Occipital lobe (tissue), 2 donors: ENCODE results near the gene WIPF2. TPM values are rescaled to one million over a fixed set of nuclear protein-coding genes. Genes with fewer than 3 reads are reported as not detected.

Source experiments
- DNase-seq: peaks from one replicate; lab custom pipeline; 2025; lab: John Stamatoyannopoulos, UW
- total RNA-seq: library from RNA; depleted of rRNA; stranded (reverse); fragments of >200 nt; gene quantifications from one replicate; pipeline ENCODE4 v1.2.3, GENCODE V29; 2014

Gene WIPF2
- total RNA-seq, 1 donor from 2014 or later = 8.0 TPM

GRCh38 chr17:40313668-40314583 is 94.8 kb downstream of the WIPF2 start:
- no peak for DNase-seq

- peak; percentile 78 for DNase-seq
Measured at GRCh38 chr17:40314584-40314956, 95.5 kb downstream of the WIPF2 start.

GRCh38 chr17:40315206-40315605 is 96.1 kb downstream of the WIPF2 start:
- DNase-seq = no peak

GRCh38 chr17:40315678-40316570 is 96.8 kb downstream of the WIPF2 start:
- no peak for DNase-seq

GRCh38 chr17:40316571-40317344 is 97.7 kb downstream of the WIPF2 start:
- DNase-seq = no peak

- no peak for DNase-seq
Measured at GRCh38 chr17:40317345-40317873, 98.3 kb downstream of the WIPF2 start.

- DNase-seq = peak; percentile 91
Measured at GRCh38 chr17:40317880-40318829, 99.1 kb downstream of the WIPF2 start.

- DNase-seq = no peak
Measured at GRCh38 chr17:40318830-40319391, 99.8 kb downstream of the WIPF2 start.

GRCh38 chr17:40319651-40320540 is 100.8 kb downstream of the WIPF2 start:
- DNase-seq = no peak

GRCh38 chr17:40320756-40321523 is 101.8 kb downstream of the WIPF2 start:
- peak; percentile 50 for DNase-seq

GRCh38 chr17:40321524-40321929 is 102.4 kb downstream of the WIPF2 start:
- no peak for DNase-seq

- DNase-seq = no peak
Measured at GRCh38 chr17:40321961-40322357, 102.9 kb downstream of the WIPF2 start.

- DNase-seq = no peak
Measured at GRCh38 chr17:40322358-40323315, 103.5 kb downstream of the WIPF2 start.

- no peak for DNase-seq
Measured at GRCh38 chr17:40323391-40324381, 104.6 kb downstream of the WIPF2 start.
